Measurements from ENCODE around the gene MCM10. TPM values are rescaled to one million over a fixed set of nuclear protein-coding genes. Genes with fewer than 3 reads are reported as not detected.

MCM10 gene
- total and polyA plus RNA-seq, 7 donors, result 0.14 to 3.2 (median 0.83) TPM; not detected in 2

GRCh38 chr10:13191362-13191761, 30.0 kb downstream of the MCM10 start:
- intact Hi-C loops (cut with DNase I), result no loop called here
- DNase-seq, result no peak
- TF ChIP-seq EP300 (IDR thresholded peaks at IDR 0.05) (no peak), CTCF (IDR thresholded peaks at IDR 0.05) (no peak), POLR2A (IDR thresholded peaks at IDR 0.05) (no peak), POLR2AphosphoS5 (IDR thresholded peaks at IDR 0.05) (no peak)
- H3K27ac ChIP-seq, result no peak overlapping the region
- no peaks in the 10 kb centered on the region for H3K27me3 ChIP-seq
- H3K36me3 ChIP-seq, result no peaks in the 10 kb centered on the region
- H3K4me3 ChIP-seq, result no peak overlapping the region
- H3K9me3 ChIP-seq, result no peaks in the 10 kb centered on the region
- 95 to 96% methylated on average over 5 of the region's 5 CpGs for WGBS, 2 donors
- no peaks in the 10 kb centered on the region for H3K4me1 ChIP-seq

- Histone ChIP-seq H3K4me1 (no peaks in the 10 kb centered on the region), H3K9me3 (no peaks in the 10 kb centered on the region), H3K27ac (no peak overlapping the region), H3K4me3 (no peak overlapping the region), H3K27me3 (no peaks in the 10 kb centered on the region), H3K36me3 (no peaks in the 10 kb centered on the region)
- DNase-seq, result no peak
- WGBS, 2 donors, result 95 to 96% methylated on average over 7 of the region's 7 CpGs
- no peak for TF ChIP-seq EP300 (IDR thresholded peaks at IDR 0.05)
- no peak for TF ChIP-seq POLR2A (IDR thresholded peaks at IDR 0.05)
- no peak for TF ChIP-seq CTCF (IDR thresholded peaks at IDR 0.05)
- no peak for TF ChIP-seq POLR2AphosphoS5 (IDR thresholded peaks at IDR 0.05)
- intact Hi-C loops (cut with DNase I), result no loop called here
These were observed 32.3 kb downstream of the MCM10 start for GRCh38 chr10:13193637-13194036.

GRCh38 chr10:13195016-13195415, 33.7 kb downstream of the MCM10 start:
- no peaks in the 10 kb centered on the region for H3K36me3 ChIP-seq
- H3K4me1 ChIP-seq, result no peaks in the 10 kb centered on the region
- no peak for TF ChIP-seq CTCF (IDR thresholded peaks at IDR 0.05)
- no peak for TF ChIP-seq POLR2AphosphoS5 (IDR thresholded peaks at IDR 0.05)
- no peak for TF ChIP-seq POLR2A (IDR thresholded peaks at IDR 0.05)
- TF ChIP-seq EP300 (IDR thresholded peaks at IDR 0.05), result no peak
- no peaks in the 10 kb centered on the region for H3K9me3 ChIP-seq
- no peak overlapping the region for H3K27ac ChIP-seq
- DNase-seq, result no peak
- intact Hi-C loops (cut with DNase I), result no loop called here
- WGBS, 2 donors, result 94 to 95% methylated on average over 6 of the region's 6 CpGs
- no peaks in the 10 kb centered on the region for H3K27me3 ChIP-seq
- H3K4me3 ChIP-seq, result no peak overlapping the region

GRCh38 chr10:13201132-13201531, 39.8 kb downstream of the MCM10 start:
- no peaks in the 10 kb centered on the region for H3K27me3 ChIP-seq
- H3K4me1 ChIP-seq, result no peaks in the 10 kb centered on the region
- DNase-seq, result no peak
- no peak overlapping the region for H3K4me3 ChIP-seq
- 87 to 91% methylated on average over 6 of the region's 6 CpGs for WGBS, 2 donors
- no peak for TF ChIP-seq POLR2A (IDR thresholded peaks at IDR 0.05)
- no peak for TF ChIP-seq POLR2AphosphoS5 (IDR thresholded peaks at IDR 0.05)
- no peak for TF ChIP-seq CTCF (IDR thresholded peaks at IDR 0.05)
- TF ChIP-seq EP300 (IDR thresholded peaks at IDR 0.05), result no peak
- no peaks in the 10 kb centered on the region for H3K36me3 ChIP-seq
- H3K27ac ChIP-seq, result no peak overlapping the region
- intact Hi-C loops (cut with DNase I), result no loop called here
- no peaks in the 10 kb centered on the region for H3K9me3 ChIP-seq

GRCh38 chr10:13206091-13206490, 44.7 kb downstream of the MCM10 start:
- no peaks in the 10 kb centered on the region for H3K4me1 ChIP-seq
- H3K36me3 ChIP-seq, result no peaks in the 10 kb centered on the region
- no peaks in the 10 kb centered on the region for H3K9me3 ChIP-seq
- TF ChIP-seq POLR2AphosphoS5 (IDR thresholded peaks at IDR 0.05) (no peak), CTCF (IDR thresholded peaks at IDR 0.05) (no peak), EP300 (IDR thresholded peaks at IDR 0.05) (no peak), POLR2A (IDR thresholded peaks at IDR 0.05) (no peak)
- no peak overlapping the region for H3K27ac ChIP-seq
- H3K4me3 ChIP-seq, result no peak overlapping the region
- intact Hi-C loops (cut with DNase I), result no loop called here
- 94 to 96% methylated on average over 9 of the region's 9 CpGs for WGBS, 2 donors
- no peaks in the 10 kb centered on the region for H3K27me3 ChIP-seq
- DNase-seq, result no peak
